ENCODE results near the gene CDK5RAP1. TPM values are rescaled to one million over a fixed set of nuclear protein-coding genes. Genes with fewer than 3 reads are reported as not detected.

Gene CDK5RAP1
- total and polyA plus RNA-seq, 2 donors = 25.6 to 62.6 TPM

DNA sequence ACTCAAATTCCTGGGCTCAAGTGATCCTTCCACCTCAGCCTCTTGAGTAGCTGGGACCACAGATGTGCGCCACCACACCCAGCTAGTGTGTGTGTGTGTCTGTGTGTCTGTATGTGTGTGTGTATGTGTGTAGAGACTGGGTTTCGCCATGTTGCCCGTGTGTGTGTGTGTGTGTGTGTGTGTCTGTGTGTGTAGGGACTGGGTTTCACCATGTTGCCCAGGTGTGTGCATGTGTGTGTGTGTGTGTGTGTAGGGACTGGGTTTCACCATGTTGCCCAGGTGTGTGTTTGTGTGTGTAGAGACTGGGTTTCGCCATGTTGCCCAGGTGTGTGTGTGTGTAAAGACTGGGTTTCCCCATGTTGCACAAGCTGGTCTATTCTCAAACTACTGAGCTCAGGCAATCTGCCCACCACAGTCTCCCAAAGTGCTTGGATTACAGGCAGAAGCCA lies 28.3 kb downstream of the CDK5RAP1 start:
- Histone ChIP-seq H3K27ac (ENCODE audit: low read depth in 1 of 2, low read length in 1 of 2) (no peak overlapping the region), H3K4me3 (ENCODE audit: low read length in 2 of 2) (no peak overlapping the region), H3K27me3 (ENCODE audit: control insufficient read depth in 2 of 2, insufficient read depth in 1 of 2, low read length in 1 of 2) (no peaks in the 10 kb centered on the region), H3K36me3 (ENCODE audit: control insufficient read depth in 2 of 2, insufficient read depth in 2 of 2, low read length in 1 of 2) (peaks cover 34 to 43% of the 10 kb centered on the region in 2 donors), H3K4me1 (ENCODE audit: control insufficient read depth in 2 of 2, insufficient read depth in 2 of 2, low read length in 2 of 2) (peaks cover 0 to 4% of the 10 kb centered on the region in 2 donors), H3K9me3 (ENCODE audit: control insufficient read depth in 2 of 2, insufficient read depth in 1 of 2, low read length in 1 of 2) (no peaks in the 10 kb centered on the region)
- no peak for DNase-seq (ENCODE audit: low read depth in 6 of 9, low spot score in 9 of 9)
- 97% methylated on average over 4 of the region's 4 CpGs for WGBS

DNA sequence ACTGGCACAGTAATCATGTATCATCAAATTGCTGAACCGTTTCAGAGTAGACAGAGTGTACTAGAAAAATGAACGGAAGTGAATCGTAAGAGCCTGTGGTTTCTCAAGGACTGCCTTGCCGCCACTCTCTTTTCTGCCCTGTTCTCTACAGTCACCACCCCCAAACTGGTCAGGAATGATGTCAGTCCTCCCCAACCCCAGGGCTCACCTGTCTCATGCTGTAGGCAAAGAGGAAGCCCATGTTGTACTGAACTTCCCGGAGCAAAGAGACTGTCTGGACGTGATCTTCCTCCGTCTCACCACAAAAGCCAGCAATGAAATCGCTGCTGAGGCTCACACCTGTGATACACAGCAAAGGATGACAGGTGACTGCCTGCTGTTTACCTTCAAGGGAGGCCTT lies 31.0 kb downstream of the CDK5RAP1 start:
- Histone ChIP-seq H3K4me3 (ENCODE audit: low read length in 2 of 2) (no peak overlapping the region), H3K27me3 (ENCODE audit: control insufficient read depth in 2 of 2, insufficient read depth in 1 of 2, low read length in 1 of 2) (no peaks in the 10 kb centered on the region), H3K4me1 (ENCODE audit: control insufficient read depth in 2 of 2, insufficient read depth in 2 of 2, low read length in 2 of 2) (peaks cover 0 to 4% of the 10 kb centered on the region in 2 donors), H3K9me3 (ENCODE audit: control insufficient read depth in 2 of 2, insufficient read depth in 1 of 2, low read length in 1 of 2) (no peaks in the 10 kb centered on the region), H3K27ac (ENCODE audit: low read depth in 1 of 2, low read length in 1 of 2) (no peak overlapping the region), H3K36me3 (ENCODE audit: control insufficient read depth in 2 of 2, insufficient read depth in 2 of 2, low read length in 1 of 2) (peaks cover 49 to 57% of the 10 kb centered on the region in 2 donors)
- peak in 5 of 9 donors; percentile 4 to 58 (median 13) for DNase-seq (ENCODE audit: low read depth in 6 of 9, low spot score in 9 of 9)
- WGBS = 86% methylated on average over 8 of the region's 8 CpGs

DNA sequence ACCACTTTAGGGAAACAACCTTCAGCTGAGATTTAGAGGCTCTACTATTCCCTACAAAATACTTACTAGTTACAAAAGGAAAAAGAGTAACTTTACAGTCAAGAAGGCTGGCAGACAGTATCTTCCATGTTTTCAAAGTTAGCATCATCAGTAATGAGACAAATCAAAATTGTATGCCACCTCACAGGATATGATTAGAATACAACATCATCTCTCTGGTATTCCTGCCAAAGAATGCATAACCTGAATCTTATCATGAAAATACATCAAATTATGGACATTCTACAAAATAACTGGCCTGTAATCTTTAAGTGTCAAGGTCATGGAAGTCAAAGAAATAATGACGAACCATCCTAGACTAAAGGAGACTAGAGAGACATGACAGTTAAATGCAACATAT lies 38.4 kb downstream of the CDK5RAP1 start:
- Histone ChIP-seq H3K27me3 (ENCODE audit: control insufficient read depth in 2 of 2, insufficient read depth in 1 of 2, low read length in 1 of 2) (no peaks in the 10 kb centered on the region), H3K27ac (ENCODE audit: low read depth in 1 of 2, low read length in 1 of 2) (no peak overlapping the region), H3K36me3 (ENCODE audit: control insufficient read depth in 2 of 2, insufficient read depth in 2 of 2, low read length in 1 of 2) (peaks cover 41 to 60% of the 10 kb centered on the region in 2 donors), H3K9me3 (ENCODE audit: control insufficient read depth in 2 of 2, insufficient read depth in 1 of 2, low read length in 1 of 2) (no peaks in the 10 kb centered on the region), H3K4me1 (ENCODE audit: control insufficient read depth in 2 of 2, insufficient read depth in 2 of 2, low read length in 2 of 2) (no peaks in the 10 kb centered on the region), H3K4me3 (ENCODE audit: low read length in 2 of 2) (no peak overlapping the region)
- 98% methylated on average over 1 of the region's 1 CpG for WGBS
- no peak for DNase-seq (ENCODE audit: low read depth in 6 of 9, low spot score in 9 of 9)

DNA sequence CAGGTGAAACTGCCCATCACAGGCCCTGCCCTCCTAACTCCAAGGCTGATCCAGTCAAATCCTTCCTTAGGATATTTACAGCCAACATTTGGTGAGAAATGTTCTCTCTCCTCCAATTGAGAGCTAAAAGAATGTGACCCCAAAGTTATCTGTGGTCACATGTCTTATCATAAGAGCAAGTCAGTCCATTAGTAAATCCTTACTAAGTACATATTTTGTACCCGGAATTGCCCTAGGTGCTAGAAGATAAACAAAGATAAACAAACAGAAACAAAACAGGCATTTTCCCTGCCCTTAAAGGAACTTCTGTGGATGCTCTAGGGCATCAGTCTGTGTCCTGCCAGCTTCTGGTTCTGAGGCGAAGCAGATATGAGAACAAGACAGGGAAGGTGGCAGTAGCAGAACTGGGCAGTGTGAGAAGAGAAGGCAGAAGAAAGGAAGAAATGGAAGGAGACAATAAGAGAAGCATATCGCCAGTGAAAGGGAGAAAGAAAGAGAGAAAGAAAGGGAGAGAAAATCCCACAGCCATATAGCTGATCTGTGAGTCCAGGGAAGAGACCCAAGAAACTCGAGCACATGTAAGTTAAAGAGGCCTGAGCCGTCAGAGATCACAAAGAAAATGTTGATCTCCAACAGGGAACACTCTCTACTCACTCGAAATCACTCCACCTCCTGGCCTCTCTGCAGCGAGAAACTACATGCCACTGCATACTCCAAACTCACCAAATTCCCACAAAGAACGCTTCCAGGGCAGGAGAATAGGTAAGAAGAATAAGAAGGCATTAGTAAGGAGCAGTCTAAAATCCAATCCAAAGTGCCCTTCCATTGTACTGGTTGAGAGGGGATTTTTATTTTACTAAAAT lies 41.7 kb downstream of the CDK5RAP1 start:
- WGBS = 97% methylated on average over 8 of the region's 8 CpGs

DNA sequence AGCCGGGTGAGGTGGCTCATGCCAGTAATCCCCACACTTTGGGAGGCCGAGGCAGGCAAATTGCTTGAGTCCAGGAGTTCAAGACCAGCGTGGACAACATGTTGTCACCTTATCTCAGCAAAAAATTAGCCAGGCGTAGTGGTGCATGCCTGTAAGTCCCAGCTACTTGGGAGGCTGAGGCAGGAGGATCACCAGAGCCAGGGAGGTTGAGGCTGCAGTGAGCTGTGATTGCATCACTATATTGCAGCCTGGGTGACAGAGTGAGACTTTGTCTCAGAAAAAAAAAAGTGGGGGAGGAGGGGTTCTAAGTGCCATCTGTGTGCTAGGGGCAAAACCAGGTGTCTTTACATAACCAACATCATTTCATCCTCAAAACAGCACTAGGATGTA lies 48.3 kb downstream of the CDK5RAP1 start:
- no peaks in the 10 kb centered on the region for H3K27me3 ChIP-seq (ENCODE audit: control insufficient read depth in 2 of 2, insufficient read depth in 1 of 2, low read length in 1 of 2)
- H3K27ac ChIP-seq (ENCODE audit: low read depth in 1 of 2, low read length in 1 of 2) = no peak overlapping the region
- H3K4me1 ChIP-seq (ENCODE audit: control insufficient read depth in 2 of 2, insufficient read depth in 2 of 2, low read length in 2 of 2) = no peaks in the 10 kb centered on the region
- H3K4me3 ChIP-seq (ENCODE audit: low read length in 2 of 2) = no peak overlapping the region
- WGBS = 98% methylated on average over 4 of the region's 4 CpGs
- H3K9me3 ChIP-seq (ENCODE audit: control insufficient read depth in 2 of 2, insufficient read depth in 1 of 2, low read length in 1 of 2) = no peaks in the 10 kb centered on the region
- no peak for DNase-seq (ENCODE audit: low read depth in 6 of 9, low spot score in 9 of 9)
- peaks cover 14 to 18% of the 10 kb centered on the region in 2 donors for H3K36me3 ChIP-seq (ENCODE audit: control insufficient read depth in 2 of 2, insufficient read depth in 2 of 2, low read length in 1 of 2)

More for the DNA sequence above, 41.7 kb downstream of the CDK5RAP1 start:
- Histone ChIP-seq H3K27ac (ENCODE audit: low read depth in 1 of 2, low read length in 1 of 2) (no peak overlapping the region), H3K4me3 (ENCODE audit: low read length in 2 of 2) (no peak overlapping the region), H3K9me3 (ENCODE audit: control insufficient read depth in 2 of 2, insufficient read depth in 1 of 2, low read length in 1 of 2) (no peaks in the 10 kb centered on the region), H3K27me3 (ENCODE audit: control insufficient read depth in 2 of 2, insufficient read depth in 1 of 2, low read length in 1 of 2) (no peaks in the 10 kb centered on the region), H3K36me3 (ENCODE audit: control insufficient read depth in 2 of 2, insufficient read depth in 2 of 2, low read length in 1 of 2) (peaks cover 24 to 40% of the 10 kb centered on the region in 2 donors), H3K4me1 (ENCODE audit: control insufficient read depth in 2 of 2, insufficient read depth in 2 of 2, low read length in 2 of 2) (no peaks in the 10 kb centered on the region)
- no peak for DNase-seq (ENCODE audit: low read depth in 6 of 9, low spot score in 9 of 9)

DNA sequence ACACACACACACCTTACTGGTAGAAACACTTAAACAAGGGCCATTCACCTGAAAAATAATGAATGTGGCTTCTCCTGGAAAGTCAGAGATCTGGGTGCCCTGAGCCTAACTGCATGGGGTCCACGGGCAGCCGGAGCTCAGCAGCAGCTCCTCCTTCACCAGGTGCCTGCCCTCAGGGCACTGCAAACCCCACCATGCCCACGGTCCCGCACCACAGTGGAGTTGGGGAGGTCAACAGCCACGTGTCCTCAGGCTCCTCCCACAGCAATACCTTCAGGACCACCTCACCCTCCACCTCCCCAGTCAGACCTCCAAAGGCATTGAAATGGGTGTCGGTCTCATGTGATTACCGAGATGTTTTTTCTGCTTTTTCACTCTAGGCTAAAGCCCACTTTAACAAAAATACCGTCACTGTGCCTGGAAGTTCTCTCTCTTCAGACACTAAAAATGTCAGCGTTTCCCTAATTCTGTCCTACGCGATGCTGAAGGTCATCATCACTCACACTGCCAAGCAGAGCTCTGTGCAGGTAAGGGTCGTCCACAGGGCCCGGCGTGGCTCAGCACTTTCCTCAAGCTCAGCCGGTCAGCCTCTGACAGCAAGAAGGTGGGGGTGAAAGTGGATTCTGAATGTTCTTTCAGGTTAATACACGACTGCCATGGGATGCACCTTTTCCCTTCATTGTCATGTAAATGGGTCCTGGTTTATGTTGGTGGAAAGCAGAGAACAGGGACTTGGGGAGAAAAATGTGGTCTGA lies 48.9 kb downstream of the CDK5RAP1 start:
- no peak for DNase-seq (ENCODE audit: low read depth in 6 of 9, low spot score in 9 of 9)
- H3K36me3 ChIP-seq (ENCODE audit: control insufficient read depth in 2 of 2, insufficient read depth in 2 of 2, low read length in 1 of 2) = peaks cover 14 to 22% of the 10 kb centered on the region in 2 donors

DNA sequence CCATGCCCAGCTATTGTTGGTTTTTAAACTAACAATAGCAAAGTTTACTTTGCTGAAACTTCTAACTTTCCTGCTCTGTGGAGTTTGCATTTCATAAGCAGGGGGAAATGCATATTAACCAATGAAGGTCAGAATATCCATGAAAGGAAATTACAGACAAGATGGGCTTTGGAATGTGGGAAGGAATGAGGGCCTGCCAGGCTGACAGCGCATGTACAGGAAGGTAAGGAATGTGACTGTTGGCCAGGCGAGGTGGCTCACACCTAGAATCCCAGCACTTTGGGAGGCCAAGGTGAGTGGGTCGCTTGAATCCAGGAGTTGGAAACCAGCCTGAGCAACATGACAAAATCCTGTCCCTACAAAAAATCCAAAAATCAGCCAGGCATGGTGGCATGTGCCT lies 49.6 kb downstream of the CDK5RAP1 start:
- WGBS = 79% methylated on average over 3 of the region's 3 CpGs
- DNase-seq (ENCODE audit: low read depth in 6 of 9, low spot score in 9 of 9) = no peak
- Histone ChIP-seq H3K27me3 (ENCODE audit: control insufficient read depth in 2 of 2, insufficient read depth in 1 of 2, low read length in 1 of 2) (no peaks in the 10 kb centered on the region), H3K9me3 (ENCODE audit: control insufficient read depth in 2 of 2, insufficient read depth in 1 of 2, low read length in 1 of 2) (no peaks in the 10 kb centered on the region), H3K36me3 (ENCODE audit: control insufficient read depth in 2 of 2, insufficient read depth in 2 of 2, low read length in 1 of 2) (peaks cover 14 to 22% of the 10 kb centered on the region in 2 donors), H3K4me3 (ENCODE audit: low read length in 2 of 2) (no peak overlapping the region), H3K27ac (ENCODE audit: low read depth in 1 of 2, low read length in 1 of 2) (no peak overlapping the region), H3K4me1 (ENCODE audit: control insufficient read depth in 2 of 2, insufficient read depth in 2 of 2, low read length in 2 of 2) (no peaks in the 10 kb centered on the region)

More for the DNA sequence above, 48.9 kb downstream of the CDK5RAP1 start:
- no peaks in the 10 kb centered on the region for H3K4me1 ChIP-seq (ENCODE audit: control insufficient read depth in 2 of 2, insufficient read depth in 2 of 2, low read length in 2 of 2)
- no peaks in the 10 kb centered on the region for H3K9me3 ChIP-seq (ENCODE audit: control insufficient read depth in 2 of 2, insufficient read depth in 1 of 2, low read length in 1 of 2)
- no peaks in the 10 kb centered on the region for H3K27me3 ChIP-seq (ENCODE audit: control insufficient read depth in 2 of 2, insufficient read depth in 1 of 2, low read length in 1 of 2)
- 96% methylated on average over 16 of the region's 16 CpGs for WGBS
- H3K27ac ChIP-seq (ENCODE audit: low read depth in 1 of 2, low read length in 1 of 2) = no peak overlapping the region
- H3K4me3 ChIP-seq (ENCODE audit: low read length in 2 of 2) = no peak overlapping the region

DNA sequence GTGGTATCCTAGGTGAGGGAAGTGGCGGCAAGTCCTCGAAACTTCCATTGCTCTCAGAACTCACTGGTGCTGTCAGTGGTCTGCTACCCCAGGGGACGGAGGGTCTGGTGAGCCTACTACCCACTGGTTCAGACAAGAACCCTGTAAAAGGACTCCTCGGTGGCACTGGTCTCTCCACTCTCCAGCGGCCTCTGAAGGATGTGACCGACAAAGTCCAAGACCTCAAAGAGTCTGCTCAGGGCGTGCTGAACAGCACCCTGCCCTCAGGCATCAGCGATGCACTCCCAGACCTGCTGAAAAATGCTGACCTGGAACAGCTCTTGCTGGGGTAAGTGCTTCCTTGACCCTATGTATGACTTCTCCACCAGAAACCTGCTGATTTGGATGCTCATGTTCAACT lies 51.8 kb downstream of the CDK5RAP1 start:
- Histone ChIP-seq H3K4me3 (ENCODE audit: low read length in 2 of 2) (no peak overlapping the region), H3K9me3 (ENCODE audit: control insufficient read depth in 2 of 2, insufficient read depth in 1 of 2, low read length in 1 of 2) (no peaks in the 10 kb centered on the region), H3K4me1 (ENCODE audit: control insufficient read depth in 2 of 2, insufficient read depth in 2 of 2, low read length in 2 of 2) (no peaks in the 10 kb centered on the region), H3K27ac (ENCODE audit: low read depth in 1 of 2, low read length in 1 of 2) (no peak overlapping the region), H3K27me3 (ENCODE audit: control insufficient read depth in 2 of 2, insufficient read depth in 1 of 2, low read length in 1 of 2) (no peaks in the 10 kb centered on the region), H3K36me3 (ENCODE audit: control insufficient read depth in 2 of 2, insufficient read depth in 2 of 2, low read length in 1 of 2) (peaks cover 10 to 22% of the 10 kb centered on the region in 2 donors)
- no peak for DNase-seq (ENCODE audit: low read depth in 6 of 9, low spot score in 9 of 9)
- 93% methylated on average over 8 of the region's 8 CpGs for WGBS

Data from thymus (tissue), 11 donors.